Glutamatergic neuron (in vitro differentiated cells): ENCODE data around the gene EPB41L1. TPM values are rescaled to one million over a fixed set of nuclear protein-coding genes. Genes with fewer than 3 reads are reported as not detected.

ENCODE experiments used
- DNase-seq: peaks from one replicate; pipeline ENCODE4 v3.0.0; 2022
- H3K27ac Mint-ChIP-seq: one replicate; pipeline ENCODE4 v1.8.0; 2020; ENCODE audit warnings: mild to moderate bottlenecking, mixed read lengths, inconsistent platforms; ENCODE audit not compliant: unreplicated experiment
- H3K27me3 Mint-ChIP-seq: one replicate; pipeline ENCODE4 v1.8.0; 2020; ENCODE audit warnings: mild to moderate bottlenecking, moderate library complexity, mixed read lengths, inconsistent platforms; ENCODE audit not compliant: unreplicated experiment
- H3K36me3 Mint-ChIP-seq: one replicate; pipeline ENCODE4 v1.8.0; 2020; ENCODE audit warnings: mild to moderate bottlenecking, mixed read lengths, inconsistent platforms; ENCODE audit not compliant: unreplicated experiment
- H3K4me1 Mint-ChIP-seq: one replicate; pipeline ENCODE4 v1.8.0; 2020; ENCODE audit warnings: mild to moderate bottlenecking, low read depth, mixed read lengths, inconsistent platforms; ENCODE audit not compliant: unreplicated experiment
- H3K4me3 Mint-ChIP-seq: one replicate; pipeline ENCODE4 v1.8.0; 2020; ENCODE audit warnings: mild to moderate bottlenecking, mixed read lengths, inconsistent platforms; ENCODE audit not compliant: unreplicated experiment
- H3K9me3 Mint-ChIP-seq: one replicate; pipeline ENCODE4 v1.8.0; 2020; ENCODE audit warnings: mild to moderate bottlenecking, moderate library complexity, mixed read lengths, inconsistent platforms; ENCODE audit not compliant: unreplicated experiment
- CTCF ChIP-seq: fragments of 200-600 bp; sonication (generic); IDR thresholded peaks from one replicate; pipeline ENCODE4 v1.5.0; 2021; ENCODE audit not compliant: partially characterized antibody, unreplicated experiment
- total RNA-seq: library from RNA; stranded (reverse); fragmentation: NEBNext Ultra II Directional; extraction: Animal tissue kit (Norgen Biotek cat#: 25700); gene quantifications from one replicate; pipeline ENCODE4 v1.2.1, GENCODE V29; 2021; ENCODE audit not compliant: unreplicated experiment

EPB41L1 gene
- total RNA-seq, 1 donor from 2014 or later: 54.1 TPM

- Mint-ChIP-seq H3K4me1 (peaks cover 16% of the 10 kb centered on the region), H3K36me3 (no peaks in the 10 kb centered on the region), H3K4me3 (no peak overlapping the region), H3K27me3 (peaks cover 2% of the 10 kb centered on the region), H3K27ac (no peak overlapping the region), H3K9me3 (no peaks in the 10 kb centered on the region)
- no peak for DNase-seq
- no peak for TF ChIP-seq CTCF
These were observed 123.0 kb downstream of the EPB41L1 start for GRCh38 chr20:36277546-36277945.

GRCh38 chr20:36279362-36279761 is 124.8 kb downstream of the EPB41L1 start:
- H3K27me3 Mint-ChIP-seq: peaks cover 2% of the 10 kb centered on the region
- peaks cover 11% of the 10 kb centered on the region for H3K4me1 Mint-ChIP-seq
- H3K9me3 Mint-ChIP-seq: no peaks in the 10 kb centered on the region
- no peak for TF ChIP-seq CTCF
- H3K4me3 Mint-ChIP-seq: no peak overlapping the region
- no peak overlapping the region for H3K27ac Mint-ChIP-seq
- no peaks in the 10 kb centered on the region for H3K36me3 Mint-ChIP-seq
- no peak for DNase-seq

GRCh38 chr20:36279776-36280175 is 125.2 kb downstream of the EPB41L1 start:
- H3K36me3 Mint-ChIP-seq: no peaks in the 10 kb centered on the region
- H3K4me1 Mint-ChIP-seq: peaks cover 9% of the 10 kb centered on the region
- H3K27me3 Mint-ChIP-seq: peaks cover 2% of the 10 kb centered on the region
- no peaks in the 10 kb centered on the region for H3K9me3 Mint-ChIP-seq
- no peak overlapping the region for H3K27ac Mint-ChIP-seq
- no peak for TF ChIP-seq CTCF
- no peak overlapping the region for H3K4me3 Mint-ChIP-seq
- no peak for DNase-seq

- no peaks in the 10 kb centered on the region for H3K9me3 Mint-ChIP-seq
These were observed 127.3 kb downstream of the EPB41L1 start for GRCh38 chr20:36281785-36282380.

More at GRCh38 chr20:36281785-36282380, 127.3 kb downstream of the EPB41L1 start:
- peaks cover 4% of the 10 kb centered on the region for H3K27me3 Mint-ChIP-seq
- no peak for DNase-seq
- no peaks in the 10 kb centered on the region for H3K36me3 Mint-ChIP-seq
- no peak for TF ChIP-seq CTCF
- no peaks in the 10 kb centered on the region for H3K4me1 Mint-ChIP-seq
- H3K27ac Mint-ChIP-seq: no peak overlapping the region
- H3K4me3 Mint-ChIP-seq: no peak overlapping the region

Other genes starting within 250 kb of the EPB41L1 start
- gene SCAND1, start 200.2 kb upstream of the EPB41L1 start, total RNA-seq: 97.8 TPM
- gene CNBD2, start 186.2 kb upstream of the EPB41L1 start, total RNA-seq: 4.7 TPM
- gene AAR2, start 81.7 kb downstream of the EPB41L1 start, total RNA-seq: 19.0 TPM
- 199 TPM for gene DLGAP4, start 151.6 kb downstream of the EPB41L1 start, total RNA-seq